SK-N-MC (cell line): ENCODE measurements around the gene DTX3.

ENCODE experiments used
- DNase-seq: peaks from one replicate; pipeline ENCODE4 v3.0.0-alpha.2; 2011; ENCODE audit warnings: low read depth, low spot score
- H3K27ac ChIP-seq: fragments of 200-600 bp; sonication (generic); 2 replicates; pipeline ENCODE4 v1.5.1; 2016; ENCODE audit warnings: mixed run types
- H3K36me3 ChIP-seq: fragments of 200-600 bp; sonication (generic); 2 replicates; pipeline ENCODE4 v1.6.1; 2017; ENCODE audit warnings: antibody characterized with exemption, low read length, mixed read lengths; ENCODE audit not compliant: insufficient read depth
- H3K4me3 ChIP-seq: fragments of 200-600 bp; sonication (generic); 2 replicates; pipeline ENCODE4 v1.5.1; 2016
- H3K9ac ChIP-seq: fragments of 200-600 bp; sonication (generic); 2 replicates; pipeline ENCODE4 v1.8.0; 2017; ENCODE audit warnings: mixed run types, mixed read lengths; ENCODE audit not compliant: insufficient read length
- H3K9me3 ChIP-seq: fragments of 200-600 bp; sonication (generic); 2 replicates; pipeline ENCODE4 v1.6.1; 2017; ENCODE audit warnings: low read depth, mild to moderate bottlenecking, antibody characterized with exemption, low read length, moderate library complexity, mixed read lengths
- EZH2 ChIP-seq: fragments of 200-600 bp; sonication (generic); IDR thresholded peaks from one replicate; pipeline ENCODE4 v1.6.1; 2017; ENCODE audit warnings: antibody characterized with exemption
- FOXP2 ChIP-seq: optimal IDR thresholded peaks from 2 replicates; pipeline ENCODE3; 2011; ENCODE audit warnings: mild to moderate bottlenecking, moderate library complexity; ENCODE audit not compliant: insufficient read depth; ENCODE audit errors: extremely low read length, control extremely low read depth
- POLR2AphosphoS5 ChIP-seq: IDR thresholded peaks from 2 replicates; pipeline ENCODE4 v1.6.1; 2012; ENCODE audit warnings: mild to moderate bottlenecking, low read depth, low read length, borderline replicate concordance

DTX3 gene

GRCh38 chr12:57626921-57627445 lies 22.4 kb downstream of the DTX3 start:
- no peaks in the 10 kb centered on the region; the same call in 1 of the 2 replicates for H3K36me3 ChIP-seq
- H3K9me3 ChIP-seq = no peaks in the 10 kb centered on the region
- no peak for DNase-seq
- TF ChIP-seq EZH2 = no peak
- no peak for TF ChIP-seq POLR2AphosphoS5
- no peak for TF ChIP-seq FOXP2
- H3K27ac ChIP-seq = no peak overlapping the region
- H3K4me3 ChIP-seq = no peak overlapping the region
- H3K9ac ChIP-seq = no peak overlapping the region

- Histone ChIP-seq H3K4me3 (no peak overlapping the region), H3K36me3 (no peaks in the 10 kb centered on the region; the same call in 1 of the 2 replicates), H3K9me3 (no peaks in the 10 kb centered on the region), H3K27ac (no peak overlapping the region), H3K9ac (no peak overlapping the region)
- no peak for DNase-seq
- TF ChIP-seq EZH2 = no peak
- no peak for TF ChIP-seq FOXP2
- TF ChIP-seq POLR2AphosphoS5 = no peak
These were observed 23.1 kb downstream of the DTX3 start for GRCh38 chr12:57627501-57628279.

GRCh38 chr12:57628280-57629191 lies 23.9 kb downstream of the DTX3 start:
- Histone ChIP-seq H3K27ac (no peak overlapping the region), H3K9ac (no peak overlapping the region), H3K4me3 (no peak overlapping the region), H3K36me3 (no peaks in the 10 kb centered on the region; the same call in 1 of the 2 replicates), H3K9me3 (no peaks in the 10 kb centered on the region)
- no peak for DNase-seq
- TF ChIP-seq EZH2 (no peak), POLR2AphosphoS5 (no peak), FOXP2 (no peak)

- no peak for DNase-seq
- TF ChIP-seq FOXP2 (no peak), EZH2 (no peak), POLR2AphosphoS5 (no peak)
- Histone ChIP-seq H3K9me3 (no peaks in the 10 kb centered on the region), H3K27ac (0 out of 2 replicates have a peak overlapping the region, but pooled peaks have one; percentile 71), H3K36me3 (no peaks in the 10 kb centered on the region; the same call in 1 of the 2 replicates), H3K9ac (no peak overlapping the region), H3K4me3 (no peak overlapping the region)
These were observed 25.4 kb downstream of the DTX3 start for GRCh38 chr12:57629897-57630471.

GRCh38 chr12:57630891-57631433 lies 26.3 kb downstream of the DTX3 start:
- Histone ChIP-seq H3K27ac (no peak overlapping the region), H3K9me3 (no peaks in the 10 kb centered on the region), H3K36me3 (no peaks in the 10 kb centered on the region; the same call in 1 of the 2 replicates), H3K4me3 (no peak overlapping the region), H3K9ac (no peak overlapping the region)
- TF ChIP-seq FOXP2 = no peak
- no peak for TF ChIP-seq POLR2AphosphoS5
- TF ChIP-seq EZH2 = no peak
- DNase-seq = no peak

GRCh38 chr12:57631566-57632072 lies 27.0 kb downstream of the DTX3 start:
- H3K36me3 ChIP-seq = no peaks in the 10 kb centered on the region; the same call in 1 of the 2 replicates
- H3K9me3 ChIP-seq = no peaks in the 10 kb centered on the region
- H3K27ac ChIP-seq = no peak overlapping the region
- no peak overlapping the region for H3K9ac ChIP-seq
- TF ChIP-seq EZH2 = no peak
- no peak for TF ChIP-seq POLR2AphosphoS5
- TF ChIP-seq FOXP2 = no peak
- no peak for DNase-seq
- H3K4me3 ChIP-seq = peak overlapping the region; percentile 91; the same call in 1 of the 2 replicates

GRCh38 chr12:57632073-57632957 lies 27.7 kb downstream of the DTX3 start:
- no peak overlapping the region for H3K27ac ChIP-seq
- H3K4me3 ChIP-seq = peak overlapping the region; percentile 91
- peak overlapping the region; percentile 83 for H3K9ac ChIP-seq
- H3K9me3 ChIP-seq = no peaks in the 10 kb centered on the region
- H3K36me3 ChIP-seq = no peaks in the 10 kb centered on the region; the same call in 1 of the 2 replicates
- DNase-seq = no peak
- TF ChIP-seq EZH2 = no peak
- no peak for TF ChIP-seq POLR2AphosphoS5
